Suppressor macrophage treated with lipopolysaccharide for 1 hour (primary cell): Measurements from ENCODE around the gene LMO4.

Experiments used
- DNase-seq, 3 donors: peaks; one replicate each; pipeline ENCODE4 v3.0.0-alpha.2; 2020 to 2022

Gene LMO4

GRCh38 chr1:87328272-87329050 is at the start of gene LMO4:
LMO4 (plus strand) TSS chr1:87328880; CDS start chr1:87332016, 3,136 bp downstream.
- DNase-seq, result peak; percentile 97 to 98 (median 98)

- no peak for DNase-seq
Measured at GRCh38 chr1:87279536-87279875, 49.2 kb upstream of the LMO4 start.

- DNase-seq, result peak in 2 of 3 donors; percentile 35 to 47
Measured at GRCh38 chr1:87279966-87280535, 48.6 kb upstream of the LMO4 start.

GRCh38 chr1:87284456-87285240 is 44.0 kb upstream of the LMO4 start:
- no peak for DNase-seq

- no peak for DNase-seq
Measured at GRCh38 chr1:87291107-87291506, 37.6 kb upstream of the LMO4 start.

- DNase-seq, result peak; percentile 83 to 88 (median 85)
Measured at GRCh38 chr1:87292684-87293493, 35.8 kb upstream of the LMO4 start.

GRCh38 chr1:87294633-87295032 is 34.0 kb upstream of the LMO4 start:
- no peak for DNase-seq

GRCh38 chr1:87295445-87296110 is 33.1 kb upstream of the LMO4 start:
- DNase-seq, result no peak

- DNase-seq, result peak; percentile 53 to 69 (median 66)
Measured at GRCh38 chr1:87296206-87296605, 32.5 kb upstream of the LMO4 start.

GRCh38 chr1:87299661-87300060 is 29.0 kb upstream of the LMO4 start:
- DNase-seq, result peak in 1 of 3 donors; percentile 12

- no peak for DNase-seq
Measured at GRCh38 chr1:87300628-87301027, 28.1 kb upstream of the LMO4 start.

GRCh38 chr1:87305151-87305550 is 23.5 kb upstream of the LMO4 start:
- peak; percentile 20 to 46 (median 44) for DNase-seq

GRCh38 chr1:87305762-87306161 is 22.9 kb upstream of the LMO4 start:
- no peak for DNase-seq

- DNase-seq, result no peak
Measured at GRCh38 chr1:87307306-87307705, 21.4 kb upstream of the LMO4 start.

GRCh38 chr1:87307931-87308330 is 20.7 kb upstream of the LMO4 start:
- DNase-seq, result no peak

- peak; percentile 35 to 62 (median 59) for DNase-seq
Measured at GRCh38 chr1:87314091-87314490, 14.6 kb upstream of the LMO4 start.

- no peak for DNase-seq
Measured at GRCh38 chr1:87318056-87318650, 10.5 kb upstream of the LMO4 start.

GRCh38 chr1:87318806-87319205 is 9.9 kb upstream of the LMO4 start:
- no peak for DNase-seq

- DNase-seq, result peak; percentile 56 to 61 (median 57)
Measured at GRCh38 chr1:87325982-87326738, 2.5 kb upstream of the LMO4 start.

- DNase-seq, result no peak
Measured at GRCh38 chr1:87327376-87328271, 1.1 kb upstream of the LMO4 start.
